K562 (cell line): Measurements from ENCODE around the gene KCNJ11. TPM values are rescaled to one million over a fixed set of nuclear protein-coding genes. Genes with fewer than 3 reads are reported as not detected.

Experiments
- ATAC-seq: fragments of 200-7000 bp; cut with Tn5 transposase; 3 replicates; pipeline ENCODE4 v1.9.1; 2020; ENCODE audit warnings: moderate library complexity
- BruUV-seq: library from RNA; stranded (reverse); fragments of 400-500 nt; replicated peaks from 2 replicates; lab custom pipeline; 2021; lab: Mats Ljungman, UMichigan
- CTCF ChIA-PET: fragments of 300-600 bp; formaldehyde crosslinking; extraction: SDS; loops from one replicate; lab custom pipeline; 2021; ENCODE audit warnings: low intra/inter-chr PET ratio; lab: Yijun Ruan, JAX
- POLR2A ChIA-PET: fragments of 300-600, 350-650 bp; sonication (Branson Sonifier 250); formaldehyde crosslinking; extraction: SDS; loops from one replicate; lab custom pipeline; 2021; ENCODE audit warnings: antibody characterized with exemption, inconsistent platforms; lab: Yijun Ruan, JAX
- DNase-seq, 4 experiments: peaks; one replicate each; pipeline versions ENCODE4 v3.0.0 to v3.0.0-alpha.2; 2011 to 2018; ENCODE audit warnings: low spot score in 3 of 4, mixed read lengths in 3 of 4; ENCODE audit errors: extremely low read depth in 1 of 4
- FAIRE-seq: peaks from 2 replicates; lab custom pipeline; 2011; peaks lifted over from hg19 to GRCh38; lab: Jason Lieb, UNC
- H2AFZ ChIP-seq: 2 replicates; pipeline ENCODE4 v1.6.0; 2011; ENCODE audit warnings: low read depth, low read length, control low read depth, inconsistent platforms
- H3K27ac ChIP-seq: fragments of 200-600 bp; 3 replicates; pipeline ENCODE4 v1.8.0; 2011; ENCODE audit warnings: low read depth, mild to moderate bottlenecking, control low read depth, inconsistent platforms, low read length, moderate library complexity, mixed read lengths; ENCODE audit errors: extremely low read depth
- H3K27me3 ChIP-seq, 2 experiments: fragments of 300-600 bp in 1 of 2; 2 replicates in 1 of 2; 3 replicates in 1 of 2; pipeline versions ENCODE4 v1.6.0 to v1.8.0; 2011; ENCODE audit warnings: inconsistent platforms in 2 of 2, low read length in 2 of 2, mild to moderate bottlenecking in 1 of 2, mixed read lengths in 1 of 2, moderate library complexity in 1 of 2; ENCODE audit not compliant: control insufficient read depth in 2 of 2, insufficient read depth in 2 of 2
- H3K36me3 ChIP-seq: fragments of 300-600 bp; 3 replicates; pipeline ENCODE4 v1.8.0; 2011; ENCODE audit warnings: mild to moderate bottlenecking, low read length, inconsistent platforms; ENCODE audit not compliant: control insufficient read depth, insufficient read depth
- H3K4me1 ChIP-seq, 2 experiments: fragments of 200-600 bp in 1 of 2; replicated peaks in 1 of 2; 2 replicates in 1 of 2; 3 replicates in 1 of 2; pipeline versions ENCODE4 v1.5.1 to v1.8.0; 2011; ENCODE audit warnings: inconsistent platforms in 2 of 2, low read length in 2 of 2, mild to moderate bottlenecking in 1 of 2, mixed read lengths in 1 of 2, moderate library complexity in 1 of 2; ENCODE audit not compliant: control insufficient read depth in 2 of 2, insufficient read depth in 2 of 2
- H3K4me2 ChIP-seq: 2 replicates; pipeline ENCODE4 v1.6.1; 2011; ENCODE audit warnings: low read length, control low read depth, inconsistent platforms, mixed read lengths; ENCODE audit not compliant: insufficient read depth
- H3K4me3 ChIP-seq: fragments of 200-600 bp; sonication (generic), shearing (Covaris generic); 2 replicates; pipeline ENCODE4 v1.5.1; 2016; ENCODE audit warnings: control low read depth, inconsistent platforms
- H3K79me2 ChIP-seq: fragments of 200-600 bp; 3 replicates; pipeline ENCODE4 v1.8.0; 2011; ENCODE audit warnings: low read length, inconsistent platforms; ENCODE audit not compliant: control insufficient read depth, insufficient read depth
- H3K9ac ChIP-seq, 2 experiments: 2 replicates each; pipeline versions ENCODE4 v1.6.0 to v1.6.1; 2011; ENCODE audit warnings: low read depth in 2 of 2, low read length in 2 of 2, control low read depth in 1 of 2, inconsistent platforms in 1 of 2, mild to moderate bottlenecking in 1 of 2, mixed read lengths in 1 of 2; ENCODE audit not compliant: insufficient read depth in 1 of 2
- H3K9me1 ChIP-seq: one replicate; pipeline ENCODE4 v1.6.0; 2011; ENCODE audit warnings: inconsistent platforms, mild to moderate bottlenecking, low read length, moderate library complexity; ENCODE audit not compliant: control insufficient read depth, insufficient read depth
- H3K9me3 ChIP-seq: replicated peaks from 2 replicates; pipeline ENCODE4 v1.5.1; 2011; ENCODE audit warnings: low read depth, low read length, inconsistent platforms; ENCODE audit not compliant: control insufficient read depth, insufficient read depth
- H4K20me1 ChIP-seq: replicated peaks from 2 replicates; pipeline ENCODE4 v1.6.1; 2011; ENCODE audit warnings: low read length, inconsistent platforms, mixed read lengths; ENCODE audit not compliant: control insufficient read depth, insufficient read depth
- BACH1 ChIP-seq: fragments of 200-800 bp; sonication (Bioruptor generic); IDR thresholded peaks from 2 replicates; pipeline ENCODE4 v1.6.1; 2016; ENCODE audit warnings: missing genetic modification characterization, missing compliant biosample characterization
- CBFA2T2 ChIP-seq: fragments of 450-650 bp; conservative IDR thresholded peaks from 2 replicates; pipeline ENCODE4 v1.6.1; 2017; ENCODE audit warnings: mild to moderate bottlenecking
- CBFA2T3 ChIP-seq: fragments of 450-650 bp; IDR thresholded peaks from 2 replicates; pipeline ENCODE4 v1.6.1; 2017
- EP400 ChIP-seq: fragments of 450-650 bp; IDR thresholded peaks from 2 replicates; pipeline ENCODE4 v1.6.1; 2017; ENCODE audit warnings: antibody characterized with exemption, mild to moderate bottlenecking, moderate library complexity
- HDAC1 ChIP-seq, 2 experiments: fragments of 450-650 bp; IDR thresholded peaks; 2 replicates each; pipeline ENCODE4 v1.6.1; 2016 to 2017; ENCODE audit warnings: inconsistent platforms in 1 of 2, mild to moderate bottlenecking in 1 of 2, moderate library complexity in 1 of 2
- HDAC6 ChIP-seq: IDR thresholded peaks from 2 replicates; pipeline ENCODE4 v1.6.1; 2012; ENCODE audit warnings: low read depth, mild to moderate bottlenecking, control low read depth, inconsistent platforms, low read length, moderate library complexity
- LARP7 ChIP-seq: fragments of 450-650 bp; IDR thresholded peaks from 2 replicates; pipeline ENCODE4 v1.6.1; 2016
- LEF1 ChIP-seq: fragments of 450-650 bp; IDR thresholded peaks from 2 replicates; pipeline ENCODE4 v1.6.1; 2016; ENCODE audit warnings: mild to moderate bottlenecking
- MCM2 ChIP-seq: fragments of 450-650 bp; IDR thresholded peaks from 2 replicates; pipeline ENCODE4 v1.6.1; 2017; ENCODE audit warnings: low read depth, mild to moderate bottlenecking
- MTA3 ChIP-seq: fragments of 450-650 bp; formaldehyde crosslinking; IDR thresholded peaks from 2 replicates; pipeline ENCODE4 v1.6.1; 2017; ENCODE audit warnings: mild to moderate bottlenecking, borderline replicate concordance
- SP2 ChIP-seq: IDR thresholded peaks from 2 replicates; pipeline ENCODE4 v1.6.1; 2011; ENCODE audit warnings: mild to moderate bottlenecking, low read depth, low read length, moderate library complexity; ENCODE audit not compliant: poor library complexity, severe bottlenecking; ENCODE audit errors: extremely low read depth
- TAL1 ChIP-seq: fragments of 450-650 bp; IDR thresholded peaks from 2 replicates; pipeline ENCODE4 v1.6.1; 2016; ENCODE audit warnings: mild to moderate bottlenecking
- TCF15 ChIP-seq: fragments of 250-450 bp; sonication (Bioruptor Pico); IDR thresholded peaks from 2 replicates; pipeline ENCODE4 v1.8.0; 2022; ENCODE audit warnings: moderate library complexity, mild to moderate bottlenecking, inconsistent platforms
- TCF3 ChIP-seq: sonication (generic); formaldehyde crosslinking; IDR thresholded peaks from 2 replicates; pipeline ENCODE4 v1.4.0; 2020; ENCODE audit warnings: mild to moderate bottlenecking, missing genetic modification reagents
- WGBS: fragments of 100-300 bp; shearing (Covaris generic); methylation state at CpG from one replicate; pipeline ENCODE4 v1.1.6; 2016; ENCODE audit warnings: low coverage, mixed read lengths; ENCODE audit not compliant: insufficient coverage; ENCODE audit errors: missing lambda C conversion rate; 5-methylcytosine and 5-hydroxymethylcytosine counted together
- in situ Hi-C: fragments of 300-500 bp; cut with MboI; formaldehyde crosslinking; loops from 4 replicates; pipeline ENCODE4 v1.15.0; 2018; ENCODE audit warnings: inconsistent platforms, mixed read lengths
- intact Hi-C: fragments of 100-400 bp; cut with micrococcal nuclease; formaldehyde crosslinking; loops from 2 replicates; pipeline ENCODE4 v1.14.2; 2022
- polyA plus RNA-seq, 8 experiments: library from polyadenylated mRNA; depleted of rRNA in 4 of 8; stranded (reverse) in 5 of 8; unstranded in 3 of 8; fragments of >200 nt; fragmentation: Nextera tagmentation in 2 of 8; fragmentation: Illumina TruSeq in 1 of 8; extraction: Ambion mirVana in 2 of 8; extraction: Trizol in 1 of 8; gene quantifications; 2 replicates each; pipeline versions ENCODE4 v1.2.1 to v1.2.3, GENCODE V29; 2011 to 2014; ENCODE audit warnings: inconsistent platforms in 1 of 8, missing spikeins in 1 of 8
- total RNA-seq, 7 experiments: library from RNA; depleted of rRNA in 6 of 7; stranded (reverse); fragments of >200 nt in 6 of 7; fragmentation: Illumina TruSeq in 2 of 7; extraction: Trizol in 2 of 7; gene quantifications; 2 replicates each; pipeline versions ENCODE4 v1.2.1 to v1.2.3, GENCODE V29; 2011 to 2021; ENCODE audit warnings: low replicate concordance in 1 of 7

Gene KCNJ11
- total and polyA plus RNA-seq, 9 of the 15 experiments (the other 6 are each of a cell fraction or from before 2014, with no cell fraction given) = 0.54 to 3.7 (median 0.86) TPM; not detected in 2

- H3K4me1 ChIP-seq = no peaks in the 10 kb centered on the region
- no peak overlapping the region for H3K4me3 ChIP-seq
- TF ChIP-seq HDAC6 (no peak), TAL1 (peak; percentile 19; the same call in 1 of the 2 replicates), EP400 (no peak), CBFA2T2 (peak; percentile 31), CBFA2T3 (peak; percentile 50), MTA3 (no peak), HDAC1 (IDR thresholded peaks at IDR 0.05) (no peak), LARP7 (no peak), BACH1 (tag) (no peak), TCF3 (CRISPR knock-in tag) (peak; percentile 26; the same call in 1 of the 2 replicates), TCF15 (CRISPR knock-in tag) (no peak), LEF1 (no peak), MCM2 (no peak), SP2 (no peak)
- ChIA-PET CTCF (no interaction called here), POLR2A (interaction anchor here (0.6 to 1.2 kb wide), 2 partner anchors 15 to 32 kb away, joined by 3 to 5 read pairs; no protein-coding TSS in a partner anchor)
- H3K9me3 ChIP-seq = no peaks in the 10 kb centered on the region
- no peaks in the 10 kb centered on the region for H3K79me2 ChIP-seq
- peak; percentile 50 for ATAC-seq
- 0% methylated on average over 6 of the region's 8 CpGs for WGBS
- H3K27me3 ChIP-seq = peaks cover 8 to 61% of the 10 kb centered on the region in 2 experiments; a peak in 4 of 5 replicates
- intact Hi-C loops (no loop called here), in situ Hi-C loops (no loop called here)
- H4K20me1 ChIP-seq = no peaks in the 10 kb centered on the region
- H3K9ac ChIP-seq = no peak overlapping the region
- FAIRE-seq = no peak
- H3K4me2 ChIP-seq = no peak overlapping the region
- no peaks in the 10 kb centered on the region for H3K36me3 ChIP-seq
- no peak overlapping the region for H3K27ac ChIP-seq
- no peaks in the 10 kb centered on the region for H3K9me1 ChIP-seq
- no TSS peak for BruUV-seq
- H2AFZ ChIP-seq = no peak overlapping the region
- no peak for DNase-seq
Observed at GRCh38 chr11:17414317-17414737, 25.9 kb upstream of the KCNJ11 start.
